Gastroesophageal sphincter (tissue), 4 donors: ENCODE results near the gene CDC42EP5. TPM values are rescaled to one million over a fixed set of nuclear protein-coding genes. Genes with fewer than 3 reads are reported as not detected.

Source experiments
- ATAC-seq: fragments of 150-250 bp; one replicate; pipeline ENCODE4 v1.9.1; 2016; ENCODE audit warnings: mild to moderate bottlenecking, moderate library complexity
- H3K27ac ChIP-seq, 4 donors: fragments of 200-600 bp; sonication (generic) in 3 of 4; 1 replicate in 3 of 4; 2 replicates in 1 of 4; pipeline ENCODE4 v1.5.1; 2016 to 2019
- H3K27me3 ChIP-seq: fragments of 200-600 bp; sonication (generic); one replicate; pipeline ENCODE4 v1.5.1; 2019
- H3K36me3 ChIP-seq, 2 donors: fragments of 200-600 bp; sonication (generic); one replicate each; pipeline ENCODE4 v1.5.1; 2019; ENCODE audit warnings: control low read depth in 1 of 2
- H3K4me1 ChIP-seq, 3 donors: fragments of 200-600 bp; sonication (generic); 1 replicate in 2 of 3; 2 replicates in 1 of 3; pipeline ENCODE4 v1.5.1; 2016 to 2019; ENCODE audit warnings: control low read depth in 2 of 3
- H3K4me3 ChIP-seq, 2 donors: fragments of 200-600 bp; sonication (generic); one replicate each; pipeline ENCODE4 v1.5.1; 2019; ENCODE audit warnings: mild to moderate bottlenecking in 1 of 2, moderate library complexity in 1 of 2
- H3K9me3 ChIP-seq, 3 donors: fragments of 200-600 bp; sonication (generic); one replicate each; pipeline ENCODE4 v1.5.1; 2017 to 2019; ENCODE audit warnings: control low read depth in 2 of 3
- CTCF ChIP-seq, 4 experiments: fragments of 200-600 bp in 2 of 4; fragments of 450-650 bp in 2 of 4; sonication (generic) in 1 of 4; IDR thresholded peaks; one replicate each; pipeline ENCODE4 v1.5.1; 2017 to 2019; ENCODE audit warnings: antibody characterized with exemption in 4 of 4, mild to moderate bottlenecking in 2 of 4, moderate library complexity in 2 of 4
- EP300 ChIP-seq: sonication (generic); formaldehyde crosslinking; IDR thresholded peaks from one replicate; pipeline ENCODE4 v1.6.1; 2017; ENCODE audit warnings: antibody characterized with exemption, mild to moderate bottlenecking
- POLR2A ChIP-seq, 2 donors: fragments of 450-650 bp; IDR thresholded peaks; one replicate each; pipeline ENCODE4 v1.6.1; 2017; ENCODE audit warnings: antibody characterized with exemption in 2 of 2, mild to moderate bottlenecking in 2 of 2, moderate library complexity in 1 of 2
- POLR2AphosphoS5 ChIP-seq: sonication (generic); formaldehyde crosslinking; IDR thresholded peaks from one replicate; pipeline ENCODE4 v1.6.1; 2017; ENCODE audit warnings: antibody characterized with exemption
- WGBS, 2 donors: methylation state at CpG; one replicate each; pipeline ENCODE4 v1.1.5; 2018; ENCODE audit warnings: low coverage in 1 of 2; 5-methylcytosine and 5-hydroxymethylcytosine counted together
- total RNA-seq, 4 donors: library from RNA; depleted of rRNA; stranded (reverse); fragments of >200 nt; gene quantifications; one replicate each; pipeline ENCODE4 v1.1.0, GENCODE V29; 2016

Gene CDC42EP5
- total RNA-seq, 4 donors from 2014 or later: 4.2 to 24.1 (median 12.8) TPM

- ATAC-seq: no peak
- Histone ChIP-seq H3K27me3 (peaks cover 19% of the 10 kb centered on the region), H3K9me3 (no peaks in the 10 kb centered on the region), H3K4me1 (peaks cover 0 to 57% (median 26%) of the 10 kb centered on the region in 3 donors), H3K27ac (peak overlapping the region in 1 of 4 donors; percentile 48), H3K36me3 (peaks cover 0 to 6% of the 10 kb centered on the region in 2 donors), H3K4me3 (no peak overlapping the region)
- TF ChIP-seq POLR2A (IDR thresholded peaks at IDR 0.05): no peak
- no peak for TF ChIP-seq EP300
- TF ChIP-seq POLR2AphosphoS5: no peak
- TF ChIP-seq CTCF (IDR thresholded peaks at IDR 0.05): no peak
- 0% methylated on average over 1 of the region's 16 CpGs; no CpG with 5 or more reads in 1 of the 2 donors for WGBS, 2 donors
Observed at GRCh38 chr19:54435551-54436016, 37.5 kb downstream of the CDC42EP5 start.

GRCh38 chr19:54434873-54435214, 38.3 kb downstream of the CDC42EP5 start:
- ATAC-seq: no peak
- H3K9me3 ChIP-seq: no peaks in the 10 kb centered on the region
- peaks cover 0 to 6% of the 10 kb centered on the region in 2 donors for H3K36me3 ChIP-seq
- H3K4me3 ChIP-seq: no peak overlapping the region
- peaks cover 0 to 64% (median 31%) of the 10 kb centered on the region in 3 donors for H3K4me1 ChIP-seq
- WGBS, 2 donors: 0% methylated on average over 1 of the region's 11 CpGs
- H3K27ac ChIP-seq: no peak overlapping the region
- no peak for TF ChIP-seq POLR2AphosphoS5
- no peak for TF ChIP-seq EP300
- TF ChIP-seq CTCF (IDR thresholded peaks at IDR 0.05): no peak
- TF ChIP-seq POLR2A (IDR thresholded peaks at IDR 0.05): no peak
- peaks cover 27% of the 10 kb centered on the region for H3K27me3 ChIP-seq

- H3K27me3 ChIP-seq: peaks cover 32% of the 10 kb centered on the region
- H3K36me3 ChIP-seq: peaks cover 0 to 6% of the 10 kb centered on the region in 2 donors
- no peak overlapping the region for H3K4me3 ChIP-seq
- no peaks in the 10 kb centered on the region for H3K9me3 ChIP-seq
- H3K27ac ChIP-seq: no peak overlapping the region
- TF ChIP-seq POLR2A (IDR thresholded peaks at IDR 0.05): no peak
- no peak for TF ChIP-seq POLR2AphosphoS5
- TF ChIP-seq CTCF (IDR thresholded peaks at IDR 0.05): no peak
- no peak for TF ChIP-seq EP300
- no peak for ATAC-seq
- 57 to 76% methylated on average over 6 to 10 of the region's 23 CpGs for WGBS, 2 donors
- peaks cover 0 to 65% (median 31%) of the 10 kb centered on the region in 3 donors for H3K4me1 ChIP-seq
Observed at GRCh38 chr19:54434112-54434872, 38.8 kb downstream of the CDC42EP5 start.

GRCh38 chr19:54433697-54434096, 39.4 kb downstream of the CDC42EP5 start:
- H3K4me1 ChIP-seq: peaks cover 0 to 59% (median 31%) of the 10 kb centered on the region in 3 donors

More at GRCh38 chr19:54433697-54434096, 39.4 kb downstream of the CDC42EP5 start:
- WGBS, 2 donors: 83 to 86% methylated on average over 1 to 3 of the region's 5 CpGs
- H3K27ac ChIP-seq: no peak overlapping the region
- no peak for ATAC-seq
- H3K9me3 ChIP-seq: no peaks in the 10 kb centered on the region
- peaks cover 38% of the 10 kb centered on the region for H3K27me3 ChIP-seq
- no peak overlapping the region for H3K4me3 ChIP-seq
- peaks cover 0 to 1% of the 10 kb centered on the region in 2 donors for H3K36me3 ChIP-seq
- no peak for TF ChIP-seq POLR2A (IDR thresholded peaks at IDR 0.05)
- TF ChIP-seq POLR2AphosphoS5: no peak
- no peak for TF ChIP-seq CTCF (IDR thresholded peaks at IDR 0.05)
- TF ChIP-seq EP300: no peak
